Chondrocyte (in vitro differentiated cells): ENCODE data around the gene TJP3. TPM values are rescaled to one million over a fixed set of nuclear protein-coding genes. Genes with fewer than 3 reads are reported as not detected.

Source experiments
- DNase-seq: peaks from one replicate; pipeline ENCODE4 v3.0.0; 2021; ENCODE audit warnings: mixed read lengths, low spot score
- H3K27ac Mint-ChIP-seq: one replicate; pipeline ENCODE4 v1.8.0; 2021; ENCODE audit warnings: mild to moderate bottlenecking, moderate library complexity, mixed read lengths; ENCODE audit not compliant: unreplicated experiment
- H3K27me3 Mint-ChIP-seq: 2 replicates; pipeline ENCODE4 v1.8.0; 2021; ENCODE audit warnings: low read depth, mixed read lengths
- H3K36me3 Mint-ChIP-seq: 2 replicates; pipeline ENCODE4 v1.8.0; 2021; ENCODE audit warnings: low read depth, mixed read lengths
- H3K4me1 Mint-ChIP-seq: 2 replicates; pipeline ENCODE4 v1.8.0; 2021; ENCODE audit warnings: low read depth, mild to moderate bottlenecking, mixed read lengths
- H3K4me3 Mint-ChIP-seq: one replicate; pipeline ENCODE4 v1.8.0; 2021; ENCODE audit warnings: mild to moderate bottlenecking, moderate library complexity, mixed read lengths; ENCODE audit not compliant: unreplicated experiment
- H3K9me3 Mint-ChIP-seq: 2 replicates; pipeline ENCODE4 v1.8.0; 2021; ENCODE audit warnings: low read depth, mixed read lengths
- total RNA-seq: library from RNA; stranded (reverse); gene quantifications from 3 replicates; pipeline ENCODE4 v1.2.1, GENCODE V29; 2021
- TF ChIP-seq, protein P1 (sequence below): fragments of 200-600 bp; sonication (generic); IDR thresholded peaks from 2 replicates; pipeline ENCODE4 v1.5.0; 2021; ENCODE audit warnings: antibody characterized with exemption, mild to moderate bottlenecking, moderate library complexity

The TJP3 gene
- total RNA-seq, 1 donor from 2014 or later, result not detected

DNA sequence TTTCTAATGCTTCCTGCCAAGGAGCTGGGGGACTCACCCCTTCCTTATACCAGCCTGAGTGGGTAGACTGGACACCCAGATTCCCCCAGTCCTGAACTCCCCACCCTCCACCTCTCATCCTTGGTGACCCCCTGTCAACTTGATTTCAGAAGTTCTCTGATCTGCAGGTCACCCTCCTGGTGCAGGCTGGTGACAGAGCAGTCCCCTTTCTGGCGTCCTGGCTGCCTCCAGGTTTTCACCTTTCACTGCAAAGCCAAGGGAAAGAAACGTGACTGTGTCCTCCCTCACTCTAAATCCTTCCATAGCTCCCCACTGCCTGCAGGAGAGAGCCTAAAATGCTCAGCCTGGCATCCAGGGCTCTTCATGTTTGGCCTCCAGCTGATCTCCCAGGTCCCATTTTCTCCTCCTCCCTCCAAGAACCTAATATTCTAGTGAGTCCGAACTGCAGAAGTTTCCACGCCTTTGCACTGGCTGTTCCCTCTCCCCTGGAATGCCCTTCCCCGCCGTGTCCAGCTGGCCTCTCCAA is 82.1 kb downstream of the TJP3 start:
- TF ChIP-seq, protein P1, sequence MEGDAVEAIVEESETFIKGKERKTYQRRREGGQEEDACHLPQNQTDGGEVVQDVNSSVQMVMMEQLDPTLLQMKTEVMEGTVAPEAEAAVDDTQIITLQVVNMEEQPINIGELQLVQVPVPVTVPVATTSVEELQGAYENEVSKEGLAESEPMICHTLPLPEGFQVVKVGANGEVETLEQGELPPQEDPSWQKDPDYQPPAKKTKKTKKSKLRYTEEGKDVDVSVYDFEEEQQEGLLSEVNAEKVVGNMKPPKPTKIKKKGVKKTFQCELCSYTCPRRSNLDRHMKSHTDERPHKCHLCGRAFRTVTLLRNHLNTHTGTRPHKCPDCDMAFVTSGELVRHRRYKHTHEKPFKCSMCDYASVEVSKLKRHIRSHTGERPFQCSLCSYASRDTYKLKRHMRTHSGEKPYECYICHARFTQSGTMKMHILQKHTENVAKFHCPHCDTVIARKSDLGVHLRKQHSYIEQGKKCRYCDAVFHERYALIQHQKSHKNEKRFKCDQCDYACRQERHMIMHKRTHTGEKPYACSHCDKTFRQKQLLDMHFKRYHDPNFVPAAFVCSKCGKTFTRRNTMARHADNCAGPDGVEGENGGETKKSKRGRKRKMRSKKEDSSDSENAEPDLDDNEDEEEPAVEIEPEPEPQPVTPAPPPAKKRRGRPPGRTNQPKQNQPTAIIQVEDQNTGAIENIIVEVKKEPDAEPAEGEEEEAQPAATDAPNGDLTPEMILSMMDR, result no peak
- H3K4me1 Mint-ChIP-seq, result no peaks in the 10 kb centered on the region
- H3K36me3 Mint-ChIP-seq, result peaks cover 8% of the 10 kb centered on the region
- H3K27ac Mint-ChIP-seq, result no peak overlapping the region
- no peak for DNase-seq
- peaks cover 22% of the 10 kb centered on the region for H3K27me3 Mint-ChIP-seq
- peaks cover 11% of the 10 kb centered on the region for H3K9me3 Mint-ChIP-seq
- H3K4me3 Mint-ChIP-seq, result no peak overlapping the region

DNA sequence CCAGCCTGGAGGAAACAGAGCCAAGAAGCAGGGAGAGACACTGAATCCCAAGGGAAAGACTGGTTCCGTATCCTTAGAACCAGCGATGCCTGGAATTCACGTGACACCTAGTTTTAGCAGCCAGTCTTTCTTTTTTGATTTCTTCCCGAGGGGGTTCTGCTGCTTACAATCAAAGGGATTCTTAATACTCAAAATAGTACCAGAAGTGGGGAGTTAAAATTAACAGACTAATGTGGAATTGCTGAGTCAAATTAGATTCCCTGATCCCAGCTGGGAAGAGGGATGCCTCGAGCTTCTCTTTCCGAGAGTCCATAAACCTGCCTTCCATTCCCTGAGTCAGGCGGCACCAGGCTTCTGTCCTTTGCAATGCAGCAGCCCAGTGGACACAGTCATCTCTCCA is 82.8 kb downstream of the TJP3 start:
- peaks cover 22% of the 10 kb centered on the region for H3K27me3 Mint-ChIP-seq
- H3K4me3 Mint-ChIP-seq, result no peak overlapping the region
- no peak for DNase-seq
- H3K36me3 Mint-ChIP-seq, result peaks cover 8% of the 10 kb centered on the region
- H3K27ac Mint-ChIP-seq, result no peak overlapping the region
- H3K9me3 Mint-ChIP-seq, result peaks cover 11% of the 10 kb centered on the region
- TF ChIP-seq, protein P1, result no peak
- H3K4me1 Mint-ChIP-seq, result no peaks in the 10 kb centered on the region

DNA sequence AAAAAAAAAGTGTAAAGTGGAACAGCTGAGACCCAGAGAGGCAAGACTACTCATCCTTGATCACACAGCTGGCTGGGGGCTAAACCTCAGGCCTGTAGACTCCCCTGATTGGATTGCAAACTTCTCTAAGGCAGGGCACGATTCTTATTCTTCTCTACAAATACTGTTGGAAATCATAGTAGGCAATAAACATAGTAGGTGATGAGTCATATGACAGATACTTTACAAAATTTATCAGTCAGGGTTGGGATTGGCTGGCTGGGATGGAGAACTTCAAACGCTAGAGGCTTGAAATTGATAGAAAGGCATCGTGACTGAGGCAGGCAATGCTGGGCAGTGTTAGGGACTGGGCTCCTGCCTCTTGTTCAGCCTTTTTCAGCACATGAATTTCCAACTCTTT is 83.9 kb downstream of the TJP3 start:
- Mint-ChIP-seq H3K9me3 (peaks cover 17% of the 10 kb centered on the region), H3K36me3 (peaks cover 11% of the 10 kb centered on the region), H3K27ac (no peak overlapping the region), H3K27me3 (peaks cover 27% of the 10 kb centered on the region), H3K4me1 (no peaks in the 10 kb centered on the region), H3K4me3 (no peak overlapping the region)
- no peak for DNase-seq
- TF ChIP-seq, protein P1, result no peak

DNA sequence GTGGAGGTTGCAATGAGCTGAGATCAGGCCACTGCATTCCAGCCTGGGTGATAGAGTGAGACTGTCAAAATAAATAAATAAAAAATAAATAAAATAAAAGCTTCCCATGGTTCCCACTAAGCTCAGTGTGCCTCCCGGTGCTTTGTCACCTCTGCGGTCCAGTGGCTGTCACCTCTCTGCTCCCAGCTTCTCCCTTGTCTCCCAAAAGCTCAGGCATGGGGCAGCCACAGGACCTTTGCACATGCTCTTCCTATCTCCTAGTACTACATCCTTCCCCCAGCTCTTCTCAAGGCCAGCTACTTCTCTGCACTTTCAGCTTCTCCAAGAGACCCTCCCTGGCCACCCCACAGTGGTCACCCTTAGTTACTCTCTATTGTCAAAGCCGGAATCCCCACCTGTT is 85.6 kb downstream of the TJP3 start:
- Mint-ChIP-seq H3K27ac (no peak overlapping the region), H3K9me3 (peaks cover 17% of the 10 kb centered on the region)

DNA sequence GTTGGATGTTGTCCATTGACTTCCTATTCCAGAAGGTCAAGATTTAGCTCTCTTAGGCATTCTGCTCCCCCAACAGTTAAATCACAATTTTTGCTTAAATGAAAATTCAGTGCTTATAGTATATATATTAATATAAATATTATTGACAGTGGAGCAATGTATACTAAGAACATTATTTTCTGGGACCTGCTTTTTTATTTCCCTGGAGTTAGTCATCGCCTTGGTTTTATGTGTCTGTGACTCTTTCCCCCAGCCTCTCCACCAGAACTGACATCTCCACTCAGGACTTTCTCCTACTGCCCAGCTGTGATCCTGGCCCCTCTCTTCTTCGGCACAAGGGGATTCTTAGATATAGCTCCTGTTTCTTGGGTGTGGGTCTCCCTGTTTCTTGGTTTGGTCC is 88.2 kb downstream of the TJP3 start:
- Mint-ChIP-seq H3K9me3 (peaks cover 9% of the 10 kb centered on the region), H3K36me3 (peaks cover 5% of the 10 kb centered on the region), H3K4me1 (peaks cover 3% of the 10 kb centered on the region), H3K4me3 (no peak overlapping the region), H3K27me3 (peaks cover 26% of the 10 kb centered on the region), H3K27ac (no peak overlapping the region)
- DNase-seq, result no peak
- TF ChIP-seq, protein P1, result no peak

More for the DNA sequence above, 85.6 kb downstream of the TJP3 start:
- Mint-ChIP-seq H3K36me3 (peaks cover 11% of the 10 kb centered on the region), H3K4me3 (no peak overlapping the region), H3K27me3 (peaks cover 29% of the 10 kb centered on the region), H3K4me1 (no peaks in the 10 kb centered on the region)
- no peak for DNase-seq
- TF ChIP-seq, protein P1, result no peak
